K562 (cell line): ENCODE data around the gene PIK3CB. TPM values are rescaled to one million over a fixed set of nuclear protein-coding genes. Genes with fewer than 3 reads are reported as not detected.

ENCODE experiments used
- CEBPG ChIP-seq, 3 experiments: fragments of 200-800 bp in 1 of 3; sonication (Bioruptor generic) in 1 of 3; sonication (generic) in 1 of 3; formaldehyde crosslinking in 1 of 3; IDR thresholded peaks in 2 of 3; conservative IDR thresholded peaks in 1 of 3; 2 replicates each; pipeline versions ENCODE4 v1.6.1 to v1.8.0; 2016 to 2022; ENCODE audit warnings: missing compliant biosample characterization in 2 of 3, missing genetic modification characterization in 2 of 3, mild to moderate bottlenecking in 1 of 3, missing genetic modification reagents in 1 of 3
- FOXK1 ChIP-seq: sonication (generic); formaldehyde crosslinking; IDR thresholded peaks from 2 replicates; pipeline ENCODE4 v1.8.0; 2022; ENCODE audit warnings: missing genetic modification reagents, mild to moderate bottlenecking, borderline replicate concordance
- LARP7 ChIP-seq: fragments of 450-650 bp; IDR thresholded peaks from 2 replicates; pipeline ENCODE4 v1.6.1; 2016
- MCM7 ChIP-seq, 2 experiments: fragments of 450-650 bp; IDR thresholded peaks; 2 replicates each; pipeline ENCODE4 v1.6.1; 2016 to 2018
- MEF2D ChIP-seq: conservative IDR thresholded peaks from 2 replicates; pipeline ENCODE4 v1.6.1; 2016; ENCODE audit warnings: low read depth, missing genetic modification characterization, missing compliant biosample characterization
- PTBP1 ChIP-seq: fragments of 200-400 bp; formaldehyde crosslinking; IDR thresholded peaks from 2 replicates; pipeline ENCODE4 v1.6.1; 2017; ENCODE audit warnings: low read depth, low read length
- SMARCC2 ChIP-seq: fragments of 450-650 bp; IDR thresholded peaks from 2 replicates; pipeline ENCODE4 v1.6.1; 2017; ENCODE audit warnings: antibody characterized with exemption, moderate library complexity, mild to moderate bottlenecking, low read depth
- TAF7 ChIP-seq: fragments of 450-650 bp; IDR thresholded peaks from 2 replicates; pipeline ENCODE4 v1.6.1; 2016; ENCODE audit warnings: missing genetic modification characterization, missing compliant biosample characterization
- TOE1 ChIP-seq, 2 experiments: fragments of 450-650 bp in 1 of 2; sonication (generic) in 1 of 2; formaldehyde crosslinking in 1 of 2; IDR thresholded peaks; 2 replicates each; pipeline versions ENCODE4 v1.7.1 to v1.8.0; 2016 to 2022; ENCODE audit warnings: borderline replicate concordance in 2 of 2, mild to moderate bottlenecking in 2 of 2, antibody characterized with exemption in 1 of 2, inconsistent platforms in 1 of 2, low read depth in 1 of 2, missing genetic modification reagents in 1 of 2, moderate library complexity in 1 of 2
- polyA plus RNA-seq, 8 experiments: library from polyadenylated mRNA; depleted of rRNA in 4 of 8; stranded (reverse) in 5 of 8; unstranded in 3 of 8; fragments of >200 nt; fragmentation: Nextera tagmentation in 2 of 8; fragmentation: Illumina TruSeq in 1 of 8; extraction: Ambion mirVana in 2 of 8; extraction: Trizol in 1 of 8; gene quantifications; 2 replicates each; pipeline versions ENCODE4 v1.2.1 to v1.2.3, GENCODE V29; 2011 to 2014; ENCODE audit warnings: inconsistent platforms in 1 of 8, missing spikeins in 1 of 8
- total RNA-seq, 7 experiments: library from RNA; depleted of rRNA in 6 of 7; stranded (reverse); fragments of >200 nt in 6 of 7; fragmentation: Illumina TruSeq in 2 of 7; extraction: Trizol in 2 of 7; gene quantifications; 2 replicates each; pipeline versions ENCODE4 v1.2.1 to v1.2.3, GENCODE V29; 2011 to 2021; ENCODE audit warnings: low replicate concordance in 1 of 7
- TF ChIP-seq, protein P1 (sequence below), 2 experiments: fragments of 450-650 bp; IDR thresholded peaks; 2 replicates each; pipeline ENCODE4 v1.6.1; 2016
- TF ChIP-seq, protein P2 (sequence below): fragments of 450-650 bp; IDR thresholded peaks from 2 replicates; pipeline ENCODE4 v1.6.1; 2016; ENCODE audit warnings: antibody characterized with exemption
- TF ChIP-seq, protein P3 (sequence below), 2 experiments: fragments of 250-450 bp in 1 of 2; fragments of 450-650 bp in 1 of 2; sonication (Bioruptor Pico) in 1 of 2; IDR thresholded peaks; 2 replicates each; pipeline versions ENCODE4 v1.6.1 to v1.8.0; 2016 to 2021; ENCODE audit warnings: mild to moderate bottlenecking in 2 of 2, moderate library complexity in 2 of 2, missing compliant biosample characterization in 1 of 2, missing genetic modification characterization in 1 of 2
- TF ChIP-seq, protein P4 (sequence below): fragments of 250-450 bp; sonication (Bioruptor Pico); IDR thresholded peaks from 2 replicates; pipeline ENCODE4 v1.4.0; 2020; ENCODE audit warnings: mild to moderate bottlenecking, moderate library complexity, borderline replicate concordance
- TF ChIP-seq, protein P5 (sequence below): fragments of 450-650 bp; conservative IDR thresholded peaks from 2 replicates; pipeline ENCODE4 v1.6.1; 2016; ENCODE audit warnings: missing genetic modification characterization, low read depth, mild to moderate bottlenecking, missing compliant biosample characterization, moderate library complexity

PIK3CB gene
- total and polyA plus RNA-seq, 9 of the 15 experiments (the other 6 are each of a cell fraction or from before 2014, with no cell fraction given) = 15.3 to 62.6 (median 28.3) TPM

DNA sequence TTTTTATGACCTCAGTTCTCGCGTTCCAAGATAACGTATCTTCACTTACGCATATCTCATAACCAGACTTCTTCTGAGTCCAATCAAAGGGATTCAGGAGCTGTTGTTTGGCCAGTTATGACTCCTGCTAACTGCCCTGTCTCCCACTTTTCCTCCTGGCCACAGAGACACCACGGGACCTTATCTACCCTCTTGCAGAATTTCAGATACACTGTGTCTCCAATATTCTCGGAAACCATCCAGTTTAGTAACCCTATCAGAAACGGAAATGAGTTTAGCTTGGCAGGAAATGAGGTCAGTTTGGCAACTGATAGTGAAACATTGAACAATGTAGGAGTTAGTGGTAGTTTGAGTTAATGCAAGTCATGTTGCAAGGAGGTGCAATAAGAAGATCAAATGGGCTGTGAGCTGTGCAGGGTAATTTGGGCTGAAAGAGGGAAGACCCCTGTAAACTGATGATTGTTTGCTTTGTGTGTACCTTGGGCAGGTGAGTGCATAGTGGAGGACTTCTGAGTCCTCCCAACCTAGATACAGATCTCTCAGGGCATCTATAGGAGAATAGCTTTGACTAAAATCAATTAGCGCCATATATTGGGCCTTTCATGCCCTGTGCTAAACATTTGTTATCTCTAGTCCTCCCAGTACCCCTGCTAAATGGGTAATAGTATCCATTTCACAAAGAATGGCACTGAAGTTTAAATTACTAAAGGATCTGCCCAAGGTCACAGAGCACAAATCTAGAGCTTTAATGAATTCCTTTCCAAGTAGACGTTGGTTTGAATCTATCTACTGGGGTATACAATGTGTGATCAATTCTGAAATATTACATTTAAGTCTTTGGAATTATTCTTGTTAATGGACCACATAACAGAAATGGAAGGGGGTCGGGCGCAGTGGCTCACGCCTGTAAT, 41.3 kb upstream of the PIK3CB start (continued):
- TF ChIP-seq, protein P1, sequence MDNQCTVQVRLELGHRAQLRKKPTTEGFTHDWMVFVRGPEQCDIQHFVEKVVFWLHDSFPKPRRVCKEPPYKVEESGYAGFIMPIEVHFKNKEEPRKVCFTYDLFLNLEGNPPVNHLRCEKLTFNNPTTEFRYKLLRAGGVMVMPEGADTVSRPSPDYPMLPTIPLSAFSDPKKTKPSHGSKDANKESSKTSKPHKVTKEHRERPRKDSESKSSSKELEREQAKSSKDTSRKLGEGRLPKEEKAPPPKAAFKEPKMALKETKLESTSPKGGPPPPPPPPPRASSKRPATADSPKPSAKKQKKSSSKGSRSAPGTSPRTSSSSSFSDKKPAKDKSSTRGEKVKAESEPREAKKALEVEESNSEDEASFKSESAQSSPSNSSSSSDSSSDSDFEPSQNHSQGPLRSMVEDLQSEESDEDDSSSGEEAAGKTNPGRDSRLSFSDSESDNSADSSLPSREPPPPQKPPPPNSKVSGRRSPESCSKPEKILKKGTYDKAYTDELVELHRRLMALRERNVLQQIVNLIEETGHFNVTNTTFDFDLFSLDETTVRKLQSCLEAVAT (IDR thresholded peaks at IDR 0.05) = peak in 1 of 2 experiments; percentile 86; a peak in 3 of 4 replicates
- TF ChIP-seq, protein P2, sequence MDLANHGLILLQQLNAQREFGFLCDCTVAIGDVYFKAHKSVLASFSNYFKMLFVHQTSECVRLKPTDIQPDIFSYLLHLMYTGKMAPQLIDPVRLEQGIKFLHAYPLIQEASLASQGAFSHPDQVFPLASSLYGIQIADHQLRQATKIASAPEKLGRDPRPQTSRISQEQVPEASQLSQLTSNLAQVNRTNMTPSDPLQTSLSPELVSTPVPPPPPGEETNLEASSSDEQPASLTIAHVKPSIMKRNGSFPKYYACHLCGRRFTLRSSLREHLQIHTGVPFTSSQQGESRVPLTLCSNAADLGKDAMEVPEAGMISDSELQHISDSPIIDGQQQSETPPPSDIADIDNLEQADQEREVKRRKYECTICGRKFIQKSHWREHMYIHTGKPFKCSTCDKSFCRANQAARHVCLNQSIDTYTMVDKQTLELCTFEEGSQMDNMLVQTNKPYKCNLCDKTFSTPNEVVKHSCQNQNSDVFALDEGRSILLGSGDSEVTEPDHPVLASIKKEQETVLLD = peak; percentile 87
- TF ChIP-seq, protein P3, sequence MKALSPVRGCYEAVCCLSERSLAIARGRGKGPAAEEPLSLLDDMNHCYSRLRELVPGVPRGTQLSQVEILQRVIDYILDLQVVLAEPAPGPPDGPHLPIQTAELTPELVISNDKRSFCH (CRISPR knock-in tag; IDR thresholded peaks at IDR 0.05) = no peak
- TF ChIP-seq, protein P3 (tag; IDR thresholded peaks at IDR 0.05) = 0 out of 2 replicates have a peak, but pooled peaks have one; percentile 72
- peak; percentile 84 for TF ChIP-seq MEF2D
- TF ChIP-seq PTBP1 = no peak
- TF ChIP-seq, protein P4, sequence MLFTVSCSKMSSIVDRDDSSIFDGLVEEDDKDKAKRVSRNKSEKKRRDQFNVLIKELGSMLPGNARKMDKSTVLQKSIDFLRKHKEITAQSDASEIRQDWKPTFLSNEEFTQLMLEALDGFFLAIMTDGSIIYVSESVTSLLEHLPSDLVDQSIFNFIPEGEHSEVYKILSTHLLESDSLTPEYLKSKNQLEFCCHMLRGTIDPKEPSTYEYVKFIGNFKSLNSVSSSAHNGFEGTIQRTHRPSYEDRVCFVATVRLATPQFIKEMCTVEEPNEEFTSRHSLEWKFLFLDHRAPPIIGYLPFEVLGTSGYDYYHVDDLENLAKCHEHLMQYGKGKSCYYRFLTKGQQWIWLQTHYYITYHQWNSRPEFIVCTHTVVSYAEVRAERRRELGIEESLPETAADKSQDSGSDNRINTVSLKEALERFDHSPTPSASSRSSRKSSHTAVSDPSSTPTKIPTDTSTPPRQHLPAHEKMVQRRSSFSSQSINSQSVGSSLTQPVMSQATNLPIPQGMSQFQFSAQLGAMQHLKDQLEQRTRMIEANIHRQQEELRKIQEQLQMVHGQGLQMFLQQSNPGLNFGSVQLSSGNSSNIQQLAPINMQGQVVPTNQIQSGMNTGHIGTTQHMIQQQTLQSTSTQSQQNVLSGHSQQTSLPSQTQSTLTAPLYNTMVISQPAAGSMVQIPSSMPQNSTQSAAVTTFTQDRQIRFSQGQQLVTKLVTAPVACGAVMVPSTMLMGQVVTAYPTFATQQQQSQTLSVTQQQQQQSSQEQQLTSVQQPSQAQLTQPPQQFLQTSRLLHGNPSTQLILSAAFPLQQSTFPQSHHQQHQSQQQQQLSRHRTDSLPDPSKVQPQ (CRISPR knock-in tag) = no peak
- no peak for TF ChIP-seq TAF7 (tag)
- peak; percentile 8; the same call in 1 of the 2 replicates for TF ChIP-seq LARP7
- TF ChIP-seq FOXK1 (CRISPR knock-in tag) = no peak
- peak; percentile 93 for TF ChIP-seq TOE1 (IDR thresholded peaks at IDR 0.05; ENCODE audit: borderline replicate concordance)
- TF ChIP-seq TOE1 (CRISPR knock-in tag; IDR thresholded peaks at IDR 0.05; ENCODE audit: borderline replicate concordance, low read depth) = no peak
- TF ChIP-seq CEBPG (CRISPR knock-in tag; IDR thresholded peaks at IDR 0.05) = peak; percentile 99
- TF ChIP-seq CEBPG (tag; conservative IDR thresholded peaks at IDR 0.05 in 1 of 2, IDR thresholded peaks at IDR 0.05 in 1 of 2) = peak; percentile 91 to 99
- TF ChIP-seq, protein P5, sequence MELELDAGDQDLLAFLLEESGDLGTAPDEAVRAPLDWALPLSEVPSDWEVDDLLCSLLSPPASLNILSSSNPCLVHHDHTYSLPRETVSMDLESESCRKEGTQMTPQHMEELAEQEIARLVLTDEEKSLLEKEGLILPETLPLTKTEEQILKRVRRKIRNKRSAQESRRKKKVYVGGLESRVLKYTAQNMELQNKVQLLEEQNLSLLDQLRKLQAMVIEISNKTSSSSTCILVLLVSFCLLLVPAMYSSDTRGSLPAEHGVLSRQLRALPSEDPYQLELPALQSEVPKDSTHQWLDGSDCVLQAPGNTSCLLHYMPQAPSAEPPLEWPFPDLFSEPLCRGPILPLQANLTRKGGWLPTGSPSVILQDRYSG (tag) = 0 out of 2 replicates have a peak, but pooled peaks have one; percentile 37
- TF ChIP-seq MCM7 (IDR thresholded peaks at IDR 0.05) = no peak
- peak; percentile 95 for TF ChIP-seq SMARCC2
